ELR (cell line): Measurements from ENCODE around the gene VPS35L.

Experiments
- DNase-seq: peaks from one replicate; pipeline ENCODE4 v3.0.0-alpha.2; 2015; ENCODE audit warnings: low read depth

The VPS35L gene

DNA sequence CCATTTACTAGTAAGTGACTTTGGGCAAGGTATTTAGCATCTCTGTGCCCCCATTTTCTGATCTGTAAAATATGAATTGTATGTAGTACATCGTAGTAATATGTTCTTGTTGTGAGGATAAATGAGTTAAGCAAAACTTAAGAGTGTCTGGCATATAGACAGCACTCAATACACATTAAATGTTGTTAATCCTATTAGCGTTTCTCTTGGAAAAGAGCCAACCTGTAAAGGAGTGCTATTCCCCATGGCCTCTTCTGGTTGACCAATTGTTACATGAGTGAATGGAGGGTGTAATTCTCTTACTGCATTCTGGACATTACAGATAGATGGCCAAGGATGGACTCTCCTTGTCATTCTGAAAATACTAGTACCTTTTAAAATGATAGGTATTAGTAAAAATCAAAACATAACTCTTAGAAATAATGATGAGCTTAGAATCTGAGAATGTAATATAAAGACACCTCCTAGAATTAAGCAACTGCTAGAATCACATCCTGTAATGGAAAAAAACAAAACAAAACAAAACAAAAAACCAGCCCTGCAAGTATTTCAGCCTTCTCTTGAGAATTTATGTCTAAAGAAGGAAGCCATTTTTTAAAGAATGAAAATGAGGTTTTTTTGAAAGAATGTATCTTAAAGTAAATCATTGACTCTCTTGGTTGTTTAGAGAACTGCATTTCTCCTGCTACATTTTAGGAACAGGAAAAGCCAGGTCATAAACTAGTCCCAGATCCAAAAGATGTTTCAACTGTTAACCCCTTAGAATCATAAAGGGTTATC is 193.1 kb downstream of the VPS35L start:
- no peak for DNase-seq

- DNase-seq: no peak
Measured at GRCh38 chr16:19749571-19750080, 194.1 kb downstream of the VPS35L start.
